Measurements from ENCODE around the gene BEND3. TPM values are rescaled to one million over a fixed set of nuclear protein-coding genes. Genes with fewer than 3 reads are reported as not detected.
"Not testable (repeated sequence)": the region's sequence is repeated elsewhere in the genome, so short reads cannot be mapped to it uniquely, and the experiment has no call there.

BEND3 gene
- polyA plus RNA-seq (ENCODE audit: insufficient read depth in 1 of 5, insufficient read length in 5 of 5, low replicate concordance in 1 of 5), result 1 to 10 TPM; 4.3 to 7.1 (median 5.3) TPM
- long read RNA-seq, donor 1, result 0 reads
- long read RNA-seq, donor 2, result 0 reads
- long read RNA-seq, donor 3, result 0 reads
- long read RNA-seq, donor 4, result 0 reads
- long read RNA-seq, donor 5, full-length matches to known transcripts, result 1 of 1 reads
- long read RNA-seq, donor 5, partial matches to known transcripts, result 0 of 1 reads
- long read RNA-seq, donor 5, other reads (novel, unspliced or antisense), result 0 of 1 reads
- long read RNA-seq, donor 6, result 0 reads
- long read RNA-seq, donor 7, full-length matches to known transcripts, result 1 of 1 reads
- long read RNA-seq, donor 7, partial matches to known transcripts, result 0 of 1 reads
- long read RNA-seq, donor 7, other reads (novel, unspliced or antisense), result 0 of 1 reads
- long read RNA-seq, donor 8, result 0 reads

DNA sequence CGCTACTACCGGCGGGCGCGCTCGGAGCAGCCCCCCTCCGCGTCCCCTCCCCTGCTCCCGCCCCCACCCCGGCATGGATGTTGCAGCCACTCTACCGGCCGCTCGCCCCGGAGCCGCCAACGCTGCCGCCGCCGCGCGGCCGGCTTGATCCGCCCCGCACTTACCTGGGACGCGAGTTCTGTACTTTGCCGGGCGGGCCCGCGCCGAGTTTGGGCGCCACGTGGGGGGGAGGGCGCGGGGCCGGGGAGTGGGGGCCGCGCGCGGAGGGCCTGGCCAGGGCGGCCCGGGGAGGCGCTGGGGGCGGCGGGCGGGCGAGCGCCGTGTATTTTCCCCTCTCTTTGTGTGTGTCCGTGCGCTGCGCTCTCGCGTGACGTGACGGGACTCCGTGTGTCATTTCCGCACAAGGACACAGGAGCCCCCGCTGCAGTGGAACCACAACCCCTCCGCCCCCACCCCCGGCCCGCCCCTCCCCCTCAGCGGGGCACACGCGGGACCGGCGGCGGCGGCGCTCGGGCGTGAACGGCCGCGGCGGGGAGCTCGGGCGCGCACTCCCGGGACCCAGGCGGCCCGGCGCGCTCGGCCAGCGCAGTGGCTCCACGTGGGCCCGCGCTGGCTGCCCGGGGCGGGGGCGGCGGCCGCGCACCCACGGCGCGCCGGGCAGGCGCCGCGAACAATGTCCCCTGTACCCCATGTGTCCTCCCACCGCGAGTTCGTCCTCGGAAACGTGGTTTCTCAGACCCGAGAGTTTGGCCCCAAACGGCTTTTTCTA is at the start of gene BEND3:
TSS of gene BEND3 (minus strand) at position 590 of the 769 bp plus-strand sequence. CDS start 16,230 bp downstream, outside the sequence.
- no peak for DNase-seq

DNA sequence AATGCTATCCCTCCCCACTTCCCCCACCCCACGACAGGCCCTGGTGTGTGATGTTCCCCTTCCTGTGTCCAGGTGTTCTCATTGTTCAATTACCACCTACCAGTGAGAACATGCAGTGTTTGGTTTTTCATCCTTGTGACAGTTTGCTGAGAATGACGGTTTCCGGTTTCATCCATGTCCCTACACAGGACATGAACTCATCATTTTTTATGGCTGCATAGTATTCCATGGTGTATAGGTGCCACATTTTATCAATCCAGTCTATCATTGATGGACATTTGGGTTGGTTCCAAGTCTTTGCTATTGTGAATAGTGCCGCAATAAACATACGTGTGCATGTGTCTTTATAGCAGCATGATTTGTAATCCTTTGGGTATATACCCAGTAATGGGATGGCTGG is 49.0 kb upstream of the BEND3 start:
- not testable (repeated sequence) for DNase-seq

DNA sequence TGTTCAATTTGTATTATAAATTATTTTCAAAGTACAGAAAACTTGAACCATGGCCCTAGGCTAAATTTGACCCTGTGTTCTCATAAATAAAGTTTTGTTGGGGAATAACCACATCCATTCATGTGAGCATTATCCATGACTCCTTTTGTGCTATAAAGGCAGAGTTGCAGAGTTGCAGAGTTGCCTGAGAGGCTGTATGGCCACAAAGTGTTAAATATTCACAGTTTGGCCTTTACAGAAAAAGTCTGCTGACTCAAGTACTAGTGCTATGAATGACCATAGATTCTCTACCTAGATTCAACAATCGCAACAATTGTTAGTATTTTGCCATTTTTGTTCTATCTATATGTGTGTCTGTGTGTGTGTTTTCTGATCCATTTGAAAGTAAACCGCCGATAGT is 46.2 kb upstream of the BEND3 start:
- no peak for DNase-seq

DNA sequence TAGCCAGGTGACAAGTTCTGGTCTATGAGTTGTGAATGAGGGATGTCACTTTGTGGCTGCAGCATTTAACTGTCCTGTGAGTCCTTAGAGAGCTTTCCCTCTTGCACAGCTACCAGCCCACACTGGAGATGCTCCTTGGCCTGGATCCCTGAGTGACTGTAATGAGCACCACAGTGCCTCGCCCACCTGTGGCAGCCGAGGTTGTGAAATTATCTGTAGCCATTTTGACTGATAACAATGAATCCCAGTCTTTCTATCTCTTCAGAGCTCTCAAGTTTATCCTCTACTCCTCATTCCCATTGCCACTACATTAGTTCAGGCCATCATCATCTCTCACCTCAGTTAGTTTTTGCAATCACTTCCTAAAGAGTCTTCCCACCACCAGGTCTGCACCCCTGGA is 41.3 kb upstream of the BEND3 start:
- no peak for DNase-seq

DNA sequence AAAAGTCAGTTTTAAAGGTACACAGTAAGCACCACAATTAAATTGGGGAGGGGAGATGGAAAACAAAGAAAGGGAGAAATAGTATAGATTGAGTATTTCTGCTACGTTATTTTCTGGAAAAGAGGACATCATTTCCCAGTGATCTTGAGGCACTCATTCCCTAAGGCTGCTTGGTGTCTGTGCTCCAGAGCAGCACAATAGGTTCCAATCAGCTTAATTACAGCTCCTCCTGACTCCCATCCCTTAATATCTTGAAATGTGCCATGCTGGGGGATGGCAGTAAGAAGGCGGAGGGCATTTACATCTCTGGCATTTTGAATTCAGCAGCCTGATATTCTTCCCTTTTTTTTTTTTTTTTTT is 39.5 kb upstream of the BEND3 start:
- no peak for DNase-seq

DNA sequence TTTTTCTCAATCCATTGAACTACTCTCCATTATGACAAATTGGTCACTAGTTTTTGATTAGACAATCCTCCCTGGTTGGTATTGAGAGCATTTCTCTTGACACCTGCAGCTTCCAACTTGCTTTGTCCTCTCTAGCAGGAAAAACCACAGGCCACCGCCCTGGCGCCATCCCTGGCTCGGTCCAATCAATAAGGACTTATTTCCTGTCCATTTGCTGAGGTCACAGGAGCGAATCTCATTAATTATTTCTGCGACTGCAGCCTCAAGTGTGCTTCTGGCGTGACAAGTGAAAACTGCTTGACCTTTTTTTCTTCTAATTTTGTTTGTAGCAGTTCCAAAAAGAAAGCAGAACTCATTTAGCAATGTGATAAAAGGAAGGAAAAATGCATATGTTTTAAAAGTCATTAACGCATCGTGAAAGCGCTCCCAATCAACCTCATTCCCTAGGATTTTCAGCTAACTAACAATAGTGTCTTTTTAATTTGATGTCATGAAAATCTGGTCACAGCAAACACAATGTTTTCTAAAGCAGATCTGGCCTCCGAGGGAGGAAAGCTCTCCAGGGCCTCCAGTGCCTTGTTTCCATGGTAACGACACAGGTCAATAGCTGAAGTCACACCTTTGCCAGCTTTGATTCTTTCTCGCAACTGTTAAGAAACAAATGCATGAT is 39.0 kb upstream of the BEND3 start:
- DNase-seq, result peak in 1 of 2 donors; percentile 20

DNA sequence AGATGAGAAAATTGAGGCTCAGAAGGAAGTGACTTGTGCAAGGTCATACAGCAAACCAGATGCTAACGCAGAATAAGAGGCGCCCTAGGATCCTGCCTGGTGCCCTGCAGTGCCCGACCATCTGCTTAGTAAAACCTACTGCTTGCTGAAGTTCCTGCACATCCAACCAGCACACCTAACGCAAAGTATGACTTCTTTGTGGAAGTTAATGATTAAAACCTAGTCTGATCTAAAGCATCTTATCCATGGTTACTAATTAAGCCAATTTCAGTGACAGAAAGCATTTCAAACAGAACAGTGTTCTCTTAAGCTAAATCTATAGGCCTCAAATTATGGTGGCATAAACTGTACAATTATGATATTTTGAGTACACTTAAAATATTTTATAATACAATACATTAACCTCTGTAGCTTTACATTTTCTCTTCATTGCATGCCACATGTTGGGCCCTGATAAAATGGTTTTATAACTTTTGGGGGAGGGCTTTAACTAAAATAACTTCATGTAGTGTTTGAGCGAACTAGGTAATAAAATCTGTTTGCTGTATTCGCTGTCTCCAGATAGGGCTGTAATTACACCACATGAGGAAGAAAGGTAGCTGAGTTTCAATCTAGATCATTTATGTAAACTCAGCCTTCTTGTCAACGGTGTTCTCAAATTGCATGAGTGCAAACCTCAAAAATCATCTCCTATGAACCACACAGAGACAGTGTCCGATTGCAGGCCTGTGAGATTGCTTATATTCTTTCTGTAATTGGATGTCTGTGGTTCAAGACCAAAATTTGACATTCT is 37.5 kb upstream of the BEND3 start:
- DNase-seq, result no peak

DNA sequence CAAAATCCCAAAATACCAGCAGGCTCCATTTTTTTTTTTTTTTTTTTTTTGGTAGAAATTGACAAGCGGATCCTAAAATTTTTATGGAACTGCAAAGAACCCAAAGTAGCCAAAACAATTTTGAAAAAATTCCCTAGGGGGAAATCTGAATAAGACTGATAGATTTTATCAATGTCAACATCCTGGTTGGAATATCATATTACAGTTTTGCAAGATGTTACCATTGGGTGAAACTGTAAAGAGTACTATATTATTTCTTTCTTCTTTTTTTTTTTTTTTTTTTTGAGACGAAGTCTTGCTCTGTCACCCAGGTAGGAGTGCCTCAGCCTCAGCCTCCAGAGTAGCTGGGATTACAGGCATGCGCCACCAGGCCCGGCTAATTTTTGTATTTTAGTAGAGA is 29.4 kb upstream of the BEND3 start:
- DNase-seq, result no peak

DNA sequence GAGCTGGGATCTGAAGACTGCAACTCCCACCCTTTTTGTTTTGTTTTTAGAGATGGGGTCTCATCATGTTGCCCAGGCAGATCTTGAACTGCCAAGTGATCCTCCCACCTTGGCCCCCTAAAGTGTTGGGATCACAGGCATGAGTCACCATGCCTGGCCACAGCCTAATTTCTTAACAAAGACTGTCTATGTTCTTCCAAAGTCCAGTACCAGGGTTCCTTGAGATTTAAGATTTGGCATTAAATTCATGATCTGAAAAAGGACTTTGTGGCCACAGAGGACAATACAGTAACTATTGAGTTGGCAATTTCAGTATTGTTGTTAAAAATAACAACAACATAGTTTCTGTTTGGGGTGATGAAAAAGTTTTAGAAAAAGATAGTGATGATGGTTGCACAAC is 28.7 kb upstream of the BEND3 start:
- no peak for DNase-seq

DNA sequence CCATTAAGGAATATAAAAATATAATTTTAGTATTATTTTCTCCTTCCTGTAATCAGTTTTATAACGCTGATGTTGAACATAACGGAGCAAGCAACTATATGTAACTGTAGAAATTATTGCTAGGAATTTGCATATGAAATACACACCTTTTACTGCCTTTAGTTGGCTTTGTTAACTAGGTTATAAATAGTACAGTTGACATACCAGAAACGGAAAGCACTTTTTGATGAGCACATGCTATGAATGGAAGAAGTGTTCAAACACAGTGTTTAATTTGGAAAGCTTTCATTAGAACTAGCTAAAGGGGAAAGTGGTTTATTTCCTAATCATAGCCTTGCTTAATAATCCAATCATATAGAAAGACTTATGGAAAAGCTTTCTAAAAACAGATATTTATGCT is 25.3 kb upstream of the BEND3 start:
- DNase-seq, result no peak

DNA sequence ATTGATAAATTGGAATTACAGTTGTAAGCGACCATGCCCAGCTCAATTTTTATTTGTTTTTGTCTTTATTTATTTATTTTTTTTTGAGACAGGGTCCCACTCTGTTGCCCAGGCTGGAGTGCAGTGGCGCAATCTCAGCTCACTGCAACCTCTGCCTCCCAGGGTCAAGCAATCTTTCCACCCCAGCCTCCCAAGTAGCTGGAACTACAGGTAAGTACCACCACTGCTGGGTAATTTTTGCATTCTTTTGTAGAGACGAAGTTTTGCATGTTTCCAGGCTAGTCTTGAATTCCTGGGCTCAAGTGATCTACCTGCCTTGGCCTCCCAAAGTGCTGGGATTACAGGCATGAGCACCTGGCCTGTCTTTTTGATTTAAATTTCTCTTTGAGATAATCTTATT is 21.0 kb upstream of the BEND3 start:
- DNase-seq, result not testable (repeated sequence)

DNA sequence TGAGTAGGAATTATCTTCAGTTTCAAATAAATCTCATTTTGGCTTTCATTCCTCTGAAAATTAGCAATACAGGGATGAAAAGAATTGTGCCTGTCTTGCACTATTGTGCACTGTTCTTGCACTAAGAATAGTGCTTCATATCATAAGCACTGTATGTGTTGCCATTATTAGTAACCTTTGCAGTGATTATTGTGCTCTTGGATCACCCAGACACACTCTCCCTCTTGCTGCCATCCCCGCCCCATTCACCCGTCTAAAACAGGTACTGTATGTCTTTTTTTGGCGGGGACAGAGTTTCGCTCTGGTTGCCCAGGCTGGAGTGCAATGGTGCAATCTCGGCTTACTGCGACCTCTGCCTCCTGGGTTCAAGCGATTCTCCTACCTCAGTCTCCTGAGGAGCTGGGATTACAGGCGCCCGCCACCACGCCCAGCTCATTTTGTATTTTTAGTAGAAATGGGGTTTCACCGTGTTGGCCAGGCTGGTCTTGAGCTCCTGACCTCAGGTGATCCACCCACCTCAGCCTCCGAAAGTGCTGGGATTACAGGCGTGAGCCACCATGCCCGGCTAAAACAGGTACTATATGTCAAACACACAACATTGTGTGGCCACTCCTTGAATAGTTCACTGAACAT is 19.8 kb upstream of the BEND3 start:
- DNase-seq, result not testable (repeated sequence)

DNA sequence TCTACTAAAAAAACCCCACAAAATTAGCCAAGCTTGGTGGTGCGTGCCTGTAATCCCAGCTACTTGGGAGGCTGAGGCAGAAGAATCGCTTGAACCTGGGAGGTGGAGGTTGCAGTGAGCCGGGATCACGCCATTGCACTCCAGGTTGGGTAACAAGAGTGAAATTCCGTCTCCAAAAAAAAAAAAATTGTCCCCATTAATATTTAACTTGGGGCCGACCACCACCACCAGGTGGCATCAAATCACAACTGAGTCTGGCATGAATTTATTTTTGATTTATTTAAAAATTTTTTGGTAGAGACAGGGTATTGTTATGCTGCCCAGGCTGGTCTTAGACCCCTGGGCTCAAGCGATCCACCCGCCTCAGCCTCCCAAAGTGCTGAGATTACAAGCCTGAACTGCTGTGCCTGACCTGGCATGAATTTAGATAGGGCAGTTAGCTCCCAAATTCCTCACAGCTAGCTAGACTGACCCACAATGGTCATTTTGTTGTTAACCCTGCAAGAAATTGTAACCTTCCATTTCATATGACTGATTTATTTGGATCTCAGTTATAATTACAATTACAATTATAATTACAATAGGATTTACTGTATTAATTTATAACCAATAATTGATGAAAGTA is 17.1 kb upstream of the BEND3 start:
- no peak for DNase-seq

DNA sequence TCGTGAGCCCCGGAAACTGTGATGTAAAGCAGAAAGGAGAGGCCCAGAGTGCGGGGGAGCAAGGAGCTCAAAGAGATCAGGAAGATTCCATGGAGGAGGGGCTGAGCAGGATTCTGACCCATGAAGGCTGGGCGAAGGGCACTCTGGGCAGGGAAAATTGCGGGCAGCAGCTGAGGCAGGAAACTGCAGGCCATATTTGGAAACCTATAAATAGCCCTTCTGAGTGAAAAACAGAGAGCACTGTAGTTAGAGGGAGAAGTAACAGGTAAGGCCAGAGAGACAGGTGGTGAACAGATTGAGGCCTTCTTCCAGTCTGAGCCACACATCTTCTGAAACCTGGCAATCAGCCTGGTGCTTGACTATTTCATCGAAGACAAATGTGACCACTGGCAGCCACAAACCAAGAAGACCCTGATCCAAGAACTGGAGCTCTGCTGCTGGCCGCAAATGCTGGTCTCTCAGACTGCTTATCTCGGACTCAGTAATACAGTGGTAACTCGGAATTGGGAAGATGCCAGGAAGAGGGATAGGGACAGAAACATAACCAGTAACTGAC is 14.1 kb upstream of the BEND3 start:
- no peak for DNase-seq

DNA sequence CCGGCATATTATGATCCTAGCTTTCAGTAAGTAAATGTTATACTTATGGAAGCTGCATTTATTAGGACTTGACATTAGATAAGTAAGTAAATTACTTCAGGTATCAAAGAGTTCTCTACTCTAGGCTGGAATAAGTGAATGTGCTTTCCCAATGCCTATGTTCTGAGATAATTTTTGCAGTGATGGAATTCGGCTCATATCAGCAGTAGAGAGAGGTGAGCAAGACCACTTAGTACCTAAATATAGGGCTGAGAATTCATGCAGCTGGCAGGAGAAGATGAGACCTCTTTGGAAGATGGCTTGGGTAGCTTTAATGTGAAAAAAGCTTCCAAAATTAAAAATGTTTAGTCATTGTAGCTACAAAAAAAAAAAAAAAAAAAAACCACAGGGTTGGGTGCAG is 13.3 kb upstream of the BEND3 start:
- DNase-seq, result no peak

DNA sequence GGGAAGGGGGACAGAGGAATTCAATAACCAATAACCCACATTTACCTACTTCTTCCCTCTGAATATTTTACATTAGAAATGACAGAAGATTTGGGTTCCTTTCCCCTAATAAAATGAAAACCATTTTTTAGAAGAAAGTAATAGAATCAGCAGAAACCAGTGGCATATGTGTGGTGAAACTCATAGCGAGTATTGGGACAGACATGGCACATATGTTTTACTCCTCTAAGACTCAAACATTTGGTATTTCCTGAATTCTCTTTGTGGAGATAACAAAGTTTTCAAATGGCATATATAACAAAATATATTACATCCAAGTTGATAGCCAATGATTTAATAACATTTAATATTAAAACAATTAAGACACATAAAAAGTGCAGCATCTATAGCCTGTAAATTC is 12.9 kb upstream of the BEND3 start:
- no peak for DNase-seq

DNA sequence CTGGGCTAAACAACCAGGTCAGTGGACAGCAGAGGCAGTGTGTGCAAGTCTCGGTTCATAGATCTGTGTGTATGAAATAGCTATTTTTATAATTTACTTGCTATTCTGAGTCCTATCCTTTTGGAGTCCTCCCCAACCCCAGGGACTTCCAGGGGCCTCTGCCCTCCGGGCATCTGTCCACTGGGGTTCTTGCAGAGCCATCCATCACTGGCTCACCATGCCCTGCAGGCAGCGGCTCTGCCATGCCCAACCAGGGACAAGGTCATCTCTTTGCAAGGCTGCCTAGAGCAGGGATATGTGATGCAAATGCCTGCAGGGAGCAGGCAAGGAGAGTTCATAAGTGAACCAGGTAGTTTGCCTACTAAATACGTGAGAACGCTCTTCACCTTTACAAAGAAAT is 10.5 kb upstream of the BEND3 start:
- no peak for DNase-seq

DNA sequence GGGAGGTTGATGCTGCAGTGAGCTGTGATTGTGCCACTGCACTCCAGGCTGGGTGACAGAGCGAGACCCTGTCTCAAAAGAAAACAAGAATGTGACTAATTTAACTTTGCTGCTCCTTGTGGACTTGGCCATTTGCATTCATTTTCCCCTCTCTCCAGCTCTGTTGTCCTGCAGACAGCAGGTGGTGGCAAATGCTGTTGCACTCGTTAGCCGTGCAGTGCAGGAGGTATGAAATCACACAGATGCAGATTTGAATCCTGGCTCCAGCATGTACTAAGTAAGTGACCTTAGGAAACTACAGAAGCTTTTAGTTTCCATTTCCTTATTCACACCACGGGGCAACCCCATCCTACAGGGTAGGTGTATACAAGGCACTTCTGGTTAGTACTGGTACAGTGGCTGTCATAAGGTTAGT is 9.6 kb upstream of the BEND3 start:
- no peak for DNase-seq

DNA sequence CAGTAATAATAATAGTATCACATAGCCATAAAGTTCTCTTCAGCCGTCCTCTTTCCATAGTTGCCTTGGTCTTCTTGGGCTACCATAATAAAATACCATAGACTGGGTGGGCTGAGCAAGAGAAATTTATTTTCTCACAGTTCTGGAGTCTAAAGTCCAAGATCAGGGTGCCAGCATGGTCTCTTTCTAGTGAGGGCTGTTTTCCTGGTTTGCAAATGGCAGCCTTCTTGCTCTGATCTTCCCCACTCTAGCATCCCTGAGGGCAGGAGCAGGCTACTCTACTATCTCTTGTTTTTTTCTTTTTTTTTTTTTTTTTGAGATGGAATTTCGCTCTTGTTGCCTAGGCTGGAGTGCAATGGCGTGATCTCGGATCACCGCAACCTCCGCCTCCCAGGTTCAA is 8.2 kb upstream of the BEND3 start:
- no peak for DNase-seq

DNA sequence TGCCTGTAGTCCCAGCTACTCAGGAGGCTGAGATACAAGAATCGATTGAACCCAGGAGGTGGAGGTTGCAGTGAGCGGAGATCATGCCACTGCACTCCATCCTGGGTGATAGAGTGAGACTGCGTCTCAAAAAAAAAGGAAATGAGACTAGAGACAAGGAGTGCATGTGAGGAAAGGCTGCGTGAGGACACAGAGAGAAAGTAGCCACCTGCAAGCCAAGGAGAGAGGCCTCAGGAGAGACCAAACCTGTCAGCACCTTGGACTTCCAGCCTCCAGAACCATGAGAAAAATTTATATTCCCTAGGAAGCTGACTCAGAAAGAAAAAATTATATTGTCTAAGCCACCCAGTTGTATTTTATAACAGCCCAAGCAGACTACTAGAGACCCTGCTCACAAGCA is 7.4 kb upstream of the BEND3 start:
- no peak for DNase-seq
